OCI-LY3 (cell line): Measurements from ENCODE around the gene CCBE1.

Experiments used
- H2AFZ ChIP-seq: fragments of 200-600, 300-600 bp; shearing (Covaris generic); 2 replicates; pipeline ENCODE4 v1.6.0; 2014; ENCODE audit warnings: antibody characterized with exemption, low read depth, low read length
- H3K27ac ChIP-seq: fragments of 200-600, 300-600 bp; sonication (generic); 2 replicates; pipeline ENCODE4 v1.5.1; 2014; ENCODE audit warnings: mild to moderate bottlenecking, low read length, moderate library complexity, mixed read lengths
- H3K27me3 ChIP-seq: fragments of 200-600, 300-600 bp; sonication (generic); 2 replicates; pipeline ENCODE4 v1.6.1; 2014; ENCODE audit warnings: low read depth, low read length, mixed read lengths
- H3K36me3 ChIP-seq: fragments of 200-600, 300-600 bp; sonication (generic); replicated peaks from 2 replicates; pipeline ENCODE3; 2014; ENCODE audit warnings: low read depth, low read length, mixed read lengths
- H3K4me1 ChIP-seq: fragments of 300-600, 200-600 bp; sonication (generic); 2 replicates; pipeline ENCODE4 v1.6.1; 2014; ENCODE audit warnings: low read length, mixed read lengths
- H3K4me2 ChIP-seq: fragments of 200-600, 300-600 bp; sonication (generic); 2 replicates; pipeline ENCODE4 v1.6.1; 2014; ENCODE audit warnings: low read length, mixed read lengths
- H3K4me3 ChIP-seq: fragments of 300-600, 200-600 bp; sonication (generic); 2 replicates; pipeline ENCODE4 v1.5.1; 2014; ENCODE audit warnings: antibody characterized with exemption, mild to moderate bottlenecking, low read length, moderate library complexity
- H3K79me2 ChIP-seq: fragments of 300-600, 200-600 bp; shearing (Covaris generic); 2 replicates; pipeline ENCODE4 v1.6.1; 2014; ENCODE audit warnings: mild to moderate bottlenecking, low read length, mixed read lengths
- H3K9ac ChIP-seq: fragments of 300-600, 200-600 bp; shearing (Covaris generic); 2 replicates; pipeline ENCODE4 v1.6.0; 2014; ENCODE audit warnings: mild to moderate bottlenecking, low read length, moderate library complexity
- H3K9me3 ChIP-seq: fragments of 200-600, 300-600 bp; shearing (Covaris generic); 2 replicates; pipeline ENCODE4 v1.6.1; 2014; ENCODE audit warnings: low read length, mixed read lengths; ENCODE audit not compliant: insufficient read depth
- H4K20me1 ChIP-seq: fragments of 200-600, 300-600 bp; sonication (generic); 2 replicates; pipeline ENCODE4 v1.6.1; 2016; ENCODE audit warnings: low read length, mixed read lengths; ENCODE audit not compliant: insufficient read depth
- CTCF ChIP-seq: fragments of 200-600, 300-600 bp; sonication (generic); IDR thresholded peaks from 2 replicates; pipeline ENCODE4 v1.5.1; 2014; ENCODE audit warnings: antibody characterized with exemption, low read length, low read depth
- EZH2phosphoT487 ChIP-seq: fragments of 200-600 bp; shearing (Covaris generic); IDR thresholded peaks from 2 replicates; pipeline ENCODE4 v1.6.1; 2018; ENCODE audit warnings: antibody characterized with exemption, mixed run types, low read depth

CCBE1 gene

GRCh38 chr18:59696311-59697235 is 650 bp downstream of the CCBE1 start:
- Histone ChIP-seq H3K4me3 (no peak overlapping the region), H3K9ac (no peak overlapping the region), H2AFZ (no peak overlapping the region)

GRCh38 chr18:59695551-59695950 is 1.7 kb downstream of the CCBE1 start:
- no peak overlapping the region for H3K27ac ChIP-seq
- H3K27me3 ChIP-seq, result peaks cover 43% of the 10 kb centered on the region
- H3K9ac ChIP-seq, result no peak overlapping the region
- H4K20me1 ChIP-seq, result no peaks in the 10 kb centered on the region
- H3K4me1 ChIP-seq, result no peaks in the 10 kb centered on the region
- no peak overlapping the region for H3K4me3 ChIP-seq
- H3K9me3 ChIP-seq, result no peaks in the 10 kb centered on the region
- no peaks in the 10 kb centered on the region for H3K79me2 ChIP-seq
- no peak overlapping the region for H2AFZ ChIP-seq
- H3K4me2 ChIP-seq, result no peak overlapping the region
- no peaks in the 10 kb centered on the region for H3K36me3 ChIP-seq
- TF ChIP-seq CTCF (no peak), EZH2phosphoT487 (no peak)

More at GRCh38 chr18:59696311-59697235, 650 bp downstream of the CCBE1 start:
- Histone ChIP-seq H3K27me3 (peaks cover 36% of the 10 kb centered on the region), H3K4me1 (no peaks in the 10 kb centered on the region), H3K79me2 (no peaks in the 10 kb centered on the region), H3K4me2 (no peak overlapping the region), H3K27ac (no peak overlapping the region), H3K9me3 (no peaks in the 10 kb centered on the region), H3K36me3 (no peaks in the 10 kb centered on the region), H4K20me1 (no peaks in the 10 kb centered on the region)
- TF ChIP-seq CTCF (no peak), EZH2phosphoT487 (no peak)

GRCh38 chr18:59694824-59695223 is 2.4 kb downstream of the CCBE1 start:
- H3K36me3 ChIP-seq, result no peaks in the 10 kb centered on the region
- no peak overlapping the region for H3K9ac ChIP-seq
- no peak overlapping the region for H2AFZ ChIP-seq
- H3K27me3 ChIP-seq, result peaks cover 50% of the 10 kb centered on the region
- no peak overlapping the region for H3K27ac ChIP-seq
- H3K4me2 ChIP-seq, result no peak overlapping the region
- TF ChIP-seq EZH2phosphoT487 (no peak), CTCF (no peak)
- H3K79me2 ChIP-seq, result no peaks in the 10 kb centered on the region
- H3K9me3 ChIP-seq, result no peaks in the 10 kb centered on the region
- no peaks in the 10 kb centered on the region for H3K4me1 ChIP-seq
- no peak overlapping the region for H3K4me3 ChIP-seq
- no peaks in the 10 kb centered on the region for H4K20me1 ChIP-seq

GRCh38 chr18:59691996-59692395 is 5.2 kb downstream of the CCBE1 start:
- H3K79me2 ChIP-seq, result no peaks in the 10 kb centered on the region
- H3K27me3 ChIP-seq, result peaks cover 77% of the 10 kb centered on the region
- H3K27ac ChIP-seq, result no peak overlapping the region

More at GRCh38 chr18:59691996-59692395, 5.2 kb downstream of the CCBE1 start:
- H3K36me3 ChIP-seq, result no peaks in the 10 kb centered on the region
- no peak overlapping the region for H3K4me2 ChIP-seq
- no peaks in the 10 kb centered on the region for H4K20me1 ChIP-seq
- H3K4me3 ChIP-seq, result no peak overlapping the region
- TF ChIP-seq CTCF (no peak), EZH2phosphoT487 (no peak)
- no peaks in the 10 kb centered on the region for H3K9me3 ChIP-seq
- no peaks in the 10 kb centered on the region for H3K4me1 ChIP-seq
- no peak overlapping the region for H3K9ac ChIP-seq
- H2AFZ ChIP-seq, result no peak overlapping the region
